ENCODE data around the gene YPEL2. TPM values are rescaled to one million over a fixed set of nuclear protein-coding genes. Genes with fewer than 3 reads are reported as not detected.

YPEL2 gene
- total and polyA plus RNA-seq, 2 of the 13 experiments (the other 11 are each of a cell fraction or from before 2014, with no cell fraction given) = 8.5 to 21.1 TPM

DNA sequence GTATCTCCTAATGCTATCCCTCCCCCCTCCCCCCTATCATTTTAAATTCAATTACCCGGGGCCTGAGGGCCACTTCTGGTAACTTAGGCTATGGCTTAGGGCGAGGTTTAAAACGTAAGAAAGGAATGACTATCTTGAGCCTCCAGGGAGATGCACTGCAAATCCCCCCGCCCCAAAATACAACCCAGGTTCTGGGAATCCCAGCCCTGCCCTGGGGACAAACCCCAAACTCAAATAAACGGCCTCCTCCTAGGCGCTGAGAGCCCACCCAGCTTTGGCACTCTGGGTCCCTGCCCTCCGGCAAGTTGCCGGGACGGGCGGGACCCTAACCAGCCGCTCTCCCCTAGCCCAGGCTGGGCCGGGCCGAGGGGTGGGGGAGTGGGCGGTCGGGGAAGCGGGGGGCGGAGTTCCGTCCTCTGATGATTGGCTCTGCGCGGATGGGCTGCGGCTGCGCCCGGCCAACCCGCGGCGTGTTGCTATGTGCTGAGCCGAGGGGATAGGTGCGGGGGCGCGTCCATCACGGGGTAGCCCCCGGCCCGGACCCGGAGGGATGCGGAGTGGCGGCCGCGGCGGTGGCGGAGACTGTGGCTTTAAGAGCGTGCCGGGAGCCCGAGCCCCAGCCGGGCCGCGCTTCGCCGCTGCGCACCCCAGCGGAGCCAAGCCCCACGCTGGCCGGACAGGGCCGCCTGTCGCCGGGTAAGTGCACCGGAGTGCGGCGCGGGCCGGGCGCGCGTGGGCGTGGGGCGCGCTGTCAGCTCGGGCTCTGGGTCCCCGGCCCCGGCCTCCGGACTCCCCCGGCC, at the start of gene YPEL2 (continued):
- TF ChIP-seq RXRB (CRISPR knock-in tag; IDR thresholded peaks at IDR 0.05; ENCODE audit: borderline replicate concordance) (peak; percentile 29; the same call in 1 of the 2 replicates), TBX2 (CRISPR knock-in tag; IDR thresholded peaks at IDR 0.05; ENCODE audit: borderline replicate concordance) (0 out of 2 replicates have a peak, but pooled peaks have one; percentile 9), HNF4A (CRISPR knock-in tag; IDR thresholded peaks at IDR 0.05) (no peak), PAX8 (CRISPR knock-in tag; IDR thresholded peaks at IDR 0.05; ENCODE audit: borderline replicate concordance) (0 out of 2 replicates have a peak, but pooled peaks have one; percentile 18), DR1 (CRISPR knock-in tag; IDR thresholded peaks at IDR 0.05) (no peak), TMF1 (CRISPR knock-in tag; IDR thresholded peaks at IDR 0.05; ENCODE audit: low read depth) (peak; percentile 80; the same call in 1 of the 2 replicates), SP5 (CRISPR knock-in tag; IDR thresholded peaks at IDR 0.05; ENCODE audit: borderline replicate concordance, low read depth) (peak; percentile 77), HDAC1 (CRISPR knock-in tag; IDR thresholded peaks at IDR 0.05) (peak; percentile 75), SAP130 (CRISPR knock-in tag; IDR thresholded peaks at IDR 0.05; ENCODE audit: low read depth) (peak; percentile 64; the same call in 1 of the 2 replicates), SP2 (CRISPR knock-in tag; IDR thresholded peaks at IDR 0.05) (peak; percentile 97), NONO (IDR thresholded peaks at IDR 0.05) (no peak), NONO (CRISPR knock-in tag; conservative IDR thresholded peaks at IDR 0.05) (0 out of 2 replicates have a peak, but pooled peaks have one; percentile 17), NFATC3 (CRISPR knock-in tag; IDR thresholded peaks at IDR 0.05) (0 out of 2 replicates have a peak, but pooled peaks have one; percentile 44), MLLT10 (CRISPR knock-in tag; IDR thresholded peaks at IDR 0.05) (no peak), THAP11 (CRISPR knock-in tag; IDR thresholded peaks at IDR 0.05) (peak; percentile 31; the same call in 1 of the 2 replicates), FOSL2 (CRISPR knock-in tag; IDR thresholded peaks at IDR 0.05) (peak; percentile 25; the same call in 1 of the 2 replicates), ZZZ3 (CRISPR knock-in tag; IDR thresholded peaks at IDR 0.05; ENCODE audit: borderline replicate concordance) (0 out of 2 replicates have a peak, but pooled peaks have one; percentile 36), SYNCRIP (IDR thresholded peaks at IDR 0.05; ENCODE audit: insufficient read depth, low read depth, low read length) (no peak), HDAC2 (CRISPR knock-in tag; IDR thresholded peaks at IDR 0.05) (0 out of 2 replicates have a peak, but pooled peaks have one; percentile 40), RBFOX2 (IDR thresholded peaks at IDR 0.05; ENCODE audit: low read depth, low read length) (peak; percentile 65; the same call in 1 of the 2 replicates), ZNF253 (CRISPR knock-in tag; IDR thresholded peaks at IDR 0.05; ENCODE audit: borderline replicate concordance) (no peak), ZNF136 (CRISPR knock-in tag; IDR thresholded peaks at IDR 0.05; ENCODE audit: low read depth) (0 out of 2 replicates have a peak, but pooled peaks have one; percentile 15), MEIS1 (CRISPR knock-in tag; IDR thresholded peaks at IDR 0.05; ENCODE audit: borderline replicate concordance) (no peak)
- TF ChIP-seq, protein P1, sequence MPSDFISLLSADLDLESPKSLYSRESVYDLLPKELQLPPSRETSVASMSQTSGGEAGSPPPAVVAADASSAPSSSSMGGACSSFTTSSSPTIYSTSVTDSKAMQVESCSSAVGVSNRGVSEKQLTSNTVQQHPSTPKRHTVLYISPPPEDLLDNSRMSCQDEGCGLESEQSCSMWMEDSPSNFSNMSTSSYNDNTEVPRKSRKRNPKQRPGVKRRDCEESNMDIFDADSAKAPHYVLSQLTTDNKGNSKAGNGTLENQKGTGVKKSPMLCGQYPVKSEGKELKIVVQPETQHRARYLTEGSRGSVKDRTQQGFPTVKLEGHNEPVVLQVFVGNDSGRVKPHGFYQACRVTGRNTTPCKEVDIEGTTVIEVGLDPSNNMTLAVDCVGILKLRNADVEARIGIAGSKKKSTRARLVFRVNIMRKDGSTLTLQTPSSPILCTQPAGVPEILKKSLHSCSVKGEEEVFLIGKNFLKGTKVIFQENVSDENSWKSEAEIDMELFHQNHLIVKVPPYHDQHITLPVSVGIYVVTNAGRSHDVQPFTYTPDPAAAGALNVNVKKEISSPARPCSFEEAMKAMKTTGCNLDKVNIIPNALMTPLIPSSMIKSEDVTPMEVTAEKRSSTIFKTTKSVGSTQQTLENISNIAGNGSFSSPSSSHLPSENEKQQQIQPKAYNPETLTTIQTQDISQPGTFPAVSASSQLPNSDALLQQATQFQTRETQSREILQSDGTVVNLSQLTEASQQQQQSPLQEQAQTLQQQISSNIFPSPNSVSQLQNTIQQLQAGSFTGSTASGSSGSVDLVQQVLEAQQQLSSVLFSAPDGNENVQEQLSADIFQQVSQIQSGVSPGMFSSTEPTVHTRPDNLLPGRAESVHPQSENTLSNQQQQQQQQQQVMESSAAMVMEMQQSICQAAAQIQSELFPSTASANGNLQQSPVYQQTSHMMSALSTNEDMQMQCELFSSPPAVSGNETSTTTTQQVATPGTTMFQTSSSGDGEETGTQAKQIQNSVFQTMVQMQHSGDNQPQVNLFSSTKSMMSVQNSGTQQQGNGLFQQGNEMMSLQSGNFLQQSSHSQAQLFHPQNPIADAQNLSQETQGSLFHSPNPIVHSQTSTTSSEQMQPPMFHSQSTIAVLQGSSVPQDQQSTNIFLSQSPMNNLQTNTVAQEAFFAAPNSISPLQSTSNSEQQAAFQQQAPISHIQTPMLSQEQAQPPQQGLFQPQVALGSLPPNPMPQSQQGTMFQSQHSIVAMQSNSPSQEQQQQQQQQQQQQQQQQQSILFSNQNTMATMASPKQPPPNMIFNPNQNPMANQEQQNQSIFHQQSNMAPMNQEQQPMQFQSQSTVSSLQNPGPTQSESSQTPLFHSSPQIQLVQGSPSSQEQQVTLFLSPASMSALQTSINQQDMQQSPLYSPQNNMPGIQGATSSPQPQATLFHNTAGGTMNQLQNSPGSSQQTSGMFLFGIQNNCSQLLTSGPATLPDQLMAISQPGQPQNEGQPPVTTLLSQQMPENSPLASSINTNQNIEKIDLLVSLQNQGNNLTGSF (CRISPR knock-in tag; IDR thresholded peaks at IDR 0.05) = 0 out of 2 replicates have a peak, but pooled peaks have one; percentile 13
